GM23338 (cell line): ENCODE measurements around the gene RNF213. TPM values are rescaled to one million over a fixed set of nuclear protein-coding genes. Genes with fewer than 3 reads are reported as not detected.

Source experiments
- ATAC-seq: fragments of 200-7000 bp; cut with Tn5 transposase; 3 replicates; pipeline ENCODE4 v1.9.1; 2020
- DNase-seq: peaks from one replicate; pipeline ENCODE4 v3.0.0-alpha.2; 2015; ENCODE audit warnings: low spot score
- H2AFZ ChIP-seq: fragments of 200-600 bp; sonication (generic); 2 replicates; pipeline ENCODE4 v1.8.0; 2016; ENCODE audit warnings: antibody characterized with exemption, mild to moderate bottlenecking, moderate library complexity
- H3F3A ChIP-seq: fragments of 200-600 bp; sonication (generic); replicated peaks from 2 replicates; pipeline ENCODE4 v1.8.0; 2017; ENCODE audit warnings: antibody characterized with exemption, mixed run types, low read depth
- H3K27ac ChIP-seq: fragments of 200-600 bp; sonication (generic); 2 replicates; pipeline ENCODE4 v1.6.1; 2016; ENCODE audit warnings: low read depth
- H3K27me3 ChIP-seq: fragments of 200-600 bp; sonication (generic); 2 replicates; pipeline ENCODE4 v1.8.0; 2016; ENCODE audit warnings: mild to moderate bottlenecking, mixed run types, moderate library complexity; ENCODE audit not compliant: insufficient read depth
- H3K36me3 ChIP-seq: fragments of 200-600 bp; sonication (generic); 2 replicates; pipeline ENCODE4 v1.8.0; 2016; ENCODE audit warnings: mild to moderate bottlenecking; ENCODE audit not compliant: insufficient read depth
- H3K4me1 ChIP-seq: fragments of 200-600 bp; sonication (generic); 2 replicates; pipeline ENCODE4 v1.8.0; 2016; ENCODE audit warnings: mild to moderate bottlenecking, moderate library complexity; ENCODE audit not compliant: insufficient read depth
- H3K4me2 ChIP-seq: fragments of 200-600 bp; sonication (generic); 2 replicates; pipeline ENCODE4 v1.7.1; 2017; ENCODE audit warnings: mixed run types
- H3K4me3 ChIP-seq: fragments of 200-600 bp; sonication (generic); 2 replicates; pipeline ENCODE4 v1.6.1; 2016; ENCODE audit warnings: mixed run types
- H3K79me2 ChIP-seq: fragments of 200-600 bp; sonication (generic); replicated peaks from 2 replicates; pipeline ENCODE4 v1.8.0; 2017; ENCODE audit warnings: mild to moderate bottlenecking; ENCODE audit not compliant: insufficient read depth
- H3K9me2 ChIP-seq: fragments of 200-600 bp; sonication (generic); 2 replicates; pipeline ENCODE4 v1.8.0; 2017; ENCODE audit not compliant: insufficient read depth
- H4K20me1 ChIP-seq: fragments of 200-600 bp; sonication (generic); replicated peaks from 2 replicates; pipeline ENCODE4 v1.8.0; 2017; ENCODE audit warnings: mild to moderate bottlenecking; ENCODE audit not compliant: insufficient read depth
- H3K27ac Mint-ChIP-seq: 2 replicates; pipeline ENCODE4 v1.8.0; 2020; ENCODE audit warnings: inconsistent platforms, mild to moderate bottlenecking, moderate library complexity, mixed read lengths
- H3K27me3 Mint-ChIP-seq: 3 replicates; pipeline ENCODE4 v1.8.0; 2022; ENCODE audit warnings: low read depth, mild to moderate bottlenecking, moderate library complexity, mixed read lengths, inconsistent platforms; ENCODE audit not compliant: insufficient read depth, poor library complexity
- H3K36me3 Mint-ChIP-seq: 3 replicates; pipeline ENCODE4 v1.8.0; 2021; ENCODE audit warnings: low read depth, mild to moderate bottlenecking, inconsistent platforms, moderate library complexity, mixed read lengths
- H3K4me1 Mint-ChIP-seq: 3 replicates; pipeline ENCODE4 v1.8.0; 2020; ENCODE audit warnings: mild to moderate bottlenecking, inconsistent platforms, mixed read lengths
- H3K4me3 Mint-ChIP-seq: 3 replicates; pipeline ENCODE4 v1.8.0; 2021; ENCODE audit warnings: moderate library complexity, mild to moderate bottlenecking, inconsistent platforms, mixed read lengths
- H3K9me3 Mint-ChIP-seq: 3 replicates; pipeline ENCODE4 v1.8.0; 2020; ENCODE audit warnings: moderate library complexity, mild to moderate bottlenecking, inconsistent platforms, mixed read lengths
- CREB1 ChIP-seq: fragments of 250-450 bp; sonication (Bioruptor Pico); IDR thresholded peaks from 2 replicates; pipeline ENCODE4 v1.5.0; 2020; ENCODE audit warnings: low read depth, mild to moderate bottlenecking, moderate library complexity
- ETS1 ChIP-seq: IDR thresholded peaks from 2 replicates; pipeline ENCODE4 v1.6.1; 2016; ENCODE audit warnings: antibody characterized with exemption
- EZH2 ChIP-seq: fragments of 200-600 bp; sonication (generic); IDR thresholded peaks from one replicate; pipeline ENCODE4 v1.8.0; 2017; ENCODE audit warnings: antibody characterized with exemption, mild to moderate bottlenecking, low read depth; ENCODE audit not compliant: unreplicated experiment
- JUNB ChIP-seq: IDR thresholded peaks from one replicate; pipeline ENCODE4 v1.6.1; 2016; ENCODE audit warnings: antibody characterized with exemption; ENCODE audit not compliant: unreplicated experiment
- NANOG ChIP-seq: IDR thresholded peaks from 2 replicates; pipeline ENCODE4 v1.6.1; 2016; ENCODE audit warnings: antibody characterized with exemption, borderline replicate concordance
- POLR2AphosphoS5 ChIP-seq: IDR thresholded peaks from 2 replicates; pipeline ENCODE4 v1.6.1; 2016; ENCODE audit warnings: antibody characterized with exemption, low read depth
- REST ChIP-seq: IDR thresholded peaks from one replicate; pipeline ENCODE4 v1.6.1; 2018; ENCODE audit warnings: antibody characterized with exemption; ENCODE audit not compliant: unreplicated experiment
- ZNF114 ChIP-seq: fragments of 250-450 bp; sonication (Bioruptor Pico); IDR thresholded peaks from 2 replicates; pipeline ENCODE4 v1.5.0; 2020; ENCODE audit warnings: mild to moderate bottlenecking, moderate library complexity
- ZNF331 ChIP-seq: fragments of 250-450 bp; sonication (Bioruptor Pico); IDR thresholded peaks from 2 replicates; pipeline ENCODE4 v1.5.0; 2020; ENCODE audit warnings: low read depth, mild to moderate bottlenecking, moderate library complexity
- polyA plus RNA-seq: library from polyadenylated mRNA; unstranded; fragments of >200 nt; fragmentation: Nextera tagmentation; extraction: Ambion mirVana; gene quantifications from 2 replicates; pipeline ENCODE4 v1.2.1, GENCODE V29; 2016
- total RNA-seq: library from RNA; depleted of rRNA; stranded (reverse); fragments of >200 nt; shearing (Covaris generic); gene quantifications from 2 replicates; pipeline ENCODE4 v1.2.3, GENCODE V29; 2014

The RNF213 gene
- total and polyA plus RNA-seq, 2 experiments from 2014 or later, result 21.2 to 67.2 TPM

- peak overlapping the region; percentile 74; the same call in 1 of the 2 replicates for H3K27ac ChIP-seq
- ATAC-seq (peak; percentile 66), DNase-seq (peak; percentile 76)
- Mint-ChIP-seq H3K27me3 (peaks cover 30% of the 10 kb centered on the region), H3K27ac (peak overlapping the region; percentile 95; the same call in 1 of the 2 replicates), H3K4me3 (peak overlapping the region; percentile 76), H3K9me3 (no peaks in the 10 kb centered on the region; the same call in 2 of the 3 replicates), H3K36me3 (peaks cover 13% of the 10 kb centered on the region), H3K4me1 (peaks cover 59% of the 10 kb centered on the region)
- no peak overlapping the region for H2AFZ ChIP-seq
- peaks cover 36% of the 10 kb centered on the region for H3F3A ChIP-seq
- no peak for TF ChIP-seq ETS1
- no peak for TF ChIP-seq NANOG
- TF ChIP-seq CREB1 (CRISPR knock-in tag), result peak; percentile 26; the same call in 1 of the 2 replicates
- no peak for TF ChIP-seq JUNB
- no peak for TF ChIP-seq EZH2
- TF ChIP-seq REST, result peak; percentile 72
- no peak for TF ChIP-seq ZNF331 (CRISPR knock-in tag)
- no peak for TF ChIP-seq POLR2AphosphoS5
- TF ChIP-seq ZNF114 (CRISPR knock-in tag), result no peak
- no peaks in the 10 kb centered on the region for H3K36me3 ChIP-seq
- peak overlapping the region; percentile 55 for H3K4me3 ChIP-seq
- no peaks in the 10 kb centered on the region for H3K9me2 ChIP-seq
- H3K79me2 ChIP-seq, result 0 out of 2 replicates have a peak, but pooled peaks cover 3% of the 10 kb centered on the region
- H3K4me2 ChIP-seq, result peak overlapping the region; percentile 74
- no peaks in the 10 kb centered on the region for H3K27me3 ChIP-seq
- H4K20me1 ChIP-seq, result no peaks in the 10 kb centered on the region
- peaks cover 41% of the 10 kb centered on the region for H3K4me1 ChIP-seq
These were observed 550 bp upstream of the RNF213 start for GRCh38 chr17:80260069-80260535.

- DNase-seq (peak; percentile 96), ATAC-seq (peak; percentile 65)
- no peaks in the 10 kb centered on the region for H3K9me2 ChIP-seq
- H3K36me3 ChIP-seq, result no peaks in the 10 kb centered on the region
- H3K4me3 ChIP-seq, result peak overlapping the region; percentile 92
- H3F3A ChIP-seq, result peaks cover 36% of the 10 kb centered on the region
- peaks cover 41% of the 10 kb centered on the region for H3K4me1 ChIP-seq
- Mint-ChIP-seq H3K9me3 (no peaks in the 10 kb centered on the region; the same call in 2 of the 3 replicates), H3K27me3 (peaks cover 30% of the 10 kb centered on the region), H3K4me3 (peak overlapping the region; percentile 79), H3K27ac (peak overlapping the region; percentile 98), H3K4me1 (peaks cover 58% of the 10 kb centered on the region), H3K36me3 (peaks cover 23% of the 10 kb centered on the region)
- no peaks in the 10 kb centered on the region for H4K20me1 ChIP-seq
- H3K4me2 ChIP-seq, result peak overlapping the region; percentile 95
- H3K27me3 ChIP-seq, result no peaks in the 10 kb centered on the region
- peak overlapping the region; percentile 99 for H3K27ac ChIP-seq
- H2AFZ ChIP-seq, result no peak overlapping the region
- 0 out of 2 replicates have a peak, but pooled peaks cover 3% of the 10 kb centered on the region for H3K79me2 ChIP-seq
- TF ChIP-seq ZNF114 (CRISPR knock-in tag), result no peak
- no peak for TF ChIP-seq JUNB
- TF ChIP-seq CREB1 (CRISPR knock-in tag), result 0 out of 2 replicates have a peak, but pooled peaks have one; percentile 36
- peak; percentile 65 for TF ChIP-seq POLR2AphosphoS5
- TF ChIP-seq ETS1, result peak; percentile 79
These were observed 675 bp downstream of the RNF213 start for GRCh38 chr17:80261159-80261894.
